CD4-positive, CD25-positive, alpha-beta regulatory T cell (primary cell): Measurements from ENCODE around the gene RAB11FIP2. TPM values are rescaled to one million over a fixed set of nuclear protein-coding genes. Genes with fewer than 3 reads are reported as not detected.
A peak's percentile ranks its signal among the peaks of the same experiment; 100 is the strongest.

ENCODE experiments used
- ATAC-seq, 2 donors: fragments of 150-1000 bp; cut with Tn5 transposase; one replicate each; pipeline ENCODE4 v1.10.0; 2021; ENCODE audit warnings: low read depth in 2 of 2, moderate number of reproducible peaks in 2 of 2, moderate library complexity in 1 of 2
- DNase-seq, 3 donors: peaks; one replicate each; pipeline versions ENCODE4 v3.0.0 to v3.0.0-alpha.2; 2012 to 2022; ENCODE audit warnings: mixed read lengths in 1 of 3
- H3K27ac ChIP-seq: one replicate; pipeline ENCODE4 v1.7.0; 2013; ENCODE audit warnings: mild to moderate bottlenecking, low read length; ENCODE audit not compliant: insufficient read depth, poor library complexity, severe bottlenecking
- H3K27me3 ChIP-seq: one replicate; pipeline ENCODE4 v1.7.0; 2013; ENCODE audit warnings: low read length; ENCODE audit not compliant: control insufficient read depth, insufficient read depth
- H3K36me3 ChIP-seq: one replicate; pipeline ENCODE4 v1.7.0; 2013; ENCODE audit warnings: mild to moderate bottlenecking, low read length, moderate library complexity; ENCODE audit not compliant: control insufficient read depth, insufficient read depth
- H3K4me1 ChIP-seq: 2 replicates; pipeline ENCODE4 v1.7.0; 2013; ENCODE audit warnings: mild to moderate bottlenecking, low read length; ENCODE audit not compliant: insufficient read depth, control insufficient read depth, poor library complexity, severe bottlenecking
- H3K4me3 ChIP-seq: one replicate; pipeline ENCODE4 v1.7.0; 2013; ENCODE audit warnings: low read depth, mild to moderate bottlenecking, low read length, moderate library complexity
- H3K9me3 ChIP-seq, 2 experiments: 1 replicate in 1 of 2; 2 replicates in 1 of 2; pipeline ENCODE4 v1.7.0; 2013; ENCODE audit warnings: low read length in 2 of 2, mild to moderate bottlenecking in 1 of 2, moderate library complexity in 1 of 2; ENCODE audit not compliant: control insufficient read depth in 2 of 2
- H3K27ac Mint-ChIP-seq, 3 donors: one replicate each; pipeline ENCODE4 v1.8.0; 2020 to 2022; ENCODE audit warnings: mild to moderate bottlenecking in 3 of 3, mixed read lengths in 3 of 3, moderate library complexity in 2 of 3
- H3K27me3 Mint-ChIP-seq: one replicate; pipeline ENCODE4 v1.8.0; 2022; ENCODE audit warnings: mild to moderate bottlenecking, mixed read lengths
- H3K36me3 Mint-ChIP-seq: one replicate; pipeline ENCODE4 v1.8.0; 2020; ENCODE audit warnings: mixed read lengths
- H3K4me1 Mint-ChIP-seq, 4 donors: one replicate each; pipeline ENCODE4 v1.8.0; 2020 to 2022; ENCODE audit warnings: mixed read lengths in 4 of 4, mild to moderate bottlenecking in 1 of 4
- H3K4me3 Mint-ChIP-seq, 4 donors: one replicate each; pipeline ENCODE4 v1.8.0; 2020 to 2022; ENCODE audit warnings: mild to moderate bottlenecking in 4 of 4, mixed read lengths in 4 of 4, moderate library complexity in 3 of 4
- H3K9me3 Mint-ChIP-seq, 7 donors: one replicate each; pipeline ENCODE4 v1.8.0; 2020 to 2022; ENCODE audit warnings: mixed read lengths in 7 of 7, mild to moderate bottlenecking in 3 of 7, moderate library complexity in 2 of 7
- polyA plus RNA-seq, 4 donors: library from polyadenylated mRNA; unstranded; fragments of 300-500 nt; fragmentation: Illumina TruSeq; gene quantifications; one replicate each; pipeline ENCODE4 v1.2.3, GENCODE V29; 2021
- total RNA-seq: library from RNA; stranded (reverse); gene quantifications from one replicate; pipeline ENCODE4 v1.2.3, GENCODE V29; 2022

RAB11FIP2 gene
- total and polyA plus RNA-seq, 5 donors from 2014 or later = 6.0 to 35.2 (median 7.1) TPM

DNA sequence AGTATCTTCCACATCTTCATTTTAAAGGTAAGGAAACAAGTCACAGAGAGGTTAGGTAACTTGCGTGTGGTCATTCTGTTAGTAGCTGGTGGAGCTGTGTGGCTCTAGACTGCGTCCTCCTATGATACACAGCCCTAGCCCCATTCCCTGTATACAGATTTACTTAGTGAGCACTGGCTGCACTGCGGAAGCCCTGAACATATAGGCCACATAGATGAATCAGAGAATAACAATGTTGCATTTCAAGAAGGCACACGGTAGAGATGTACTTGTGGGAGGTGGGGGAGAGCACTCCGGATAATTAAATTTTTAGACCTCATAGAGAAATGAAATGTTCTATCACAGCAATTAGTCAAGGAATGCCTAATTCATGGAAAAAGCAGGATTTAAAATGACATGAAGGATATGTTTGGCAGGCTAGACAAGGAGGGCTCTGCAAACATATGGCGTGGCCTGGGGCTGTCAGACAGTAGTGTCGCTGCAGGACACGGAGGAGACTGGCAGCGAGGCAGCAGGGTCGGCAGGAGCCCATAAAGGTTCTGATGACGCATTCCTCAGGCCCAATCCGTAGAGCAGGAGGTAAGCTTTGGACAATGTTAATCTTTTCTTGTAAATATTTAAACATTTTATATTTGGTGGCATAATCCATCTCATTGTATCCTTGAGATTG lies 29.5 kb downstream of the RAB11FIP2 start:
- Mint-ChIP-seq H3K27ac (peak overlapping the region in 2 of 3 donors; percentile 18 to 38), H3K36me3 (peaks cover 10% of the 10 kb centered on the region), H3K9me3 (no peaks in the 10 kb centered on the region), H3K4me1 (peaks cover 3 to 17% (median 7%) of the 10 kb centered on the region in 4 donors), H3K4me3 (no peak overlapping the region), H3K27me3 (no peaks in the 10 kb centered on the region)
- DNase-seq (no peak), ATAC-seq (no peak)
- Histone ChIP-seq H3K27me3 (no peaks in the 10 kb centered on the region), H3K27ac (no peak overlapping the region), H3K9me3 (no peaks in the 10 kb centered on the region), H3K4me1 (no peaks in the 10 kb centered on the region), H3K4me3 (no peak overlapping the region), H3K36me3 (peaks cover 13% of the 10 kb centered on the region)

- Mint-ChIP-seq H3K4me3 (no peak overlapping the region), H3K9me3 (no peaks in the 10 kb centered on the region)
These were observed 33.7 kb downstream of the RAB11FIP2 start for GRCh38 chr10:118012952-118013525.

GRCh38 chr10:118007773-118008172 lies 39.0 kb downstream of the RAB11FIP2 start:
- H3K9me3 ChIP-seq = no peaks in the 10 kb centered on the region
- H3K4me3 ChIP-seq = no peak overlapping the region
- Mint-ChIP-seq H3K4me1 (peaks cover 0 to 10% (median 4%) of the 10 kb centered on the region in 4 donors), H3K36me3 (peaks cover 28% of the 10 kb centered on the region), H3K9me3 (no peaks in the 10 kb centered on the region), H3K4me3 (no peak overlapping the region), H3K27me3 (no peaks in the 10 kb centered on the region), H3K27ac (no peak overlapping the region)
- H3K27me3 ChIP-seq = no peaks in the 10 kb centered on the region
- no peak overlapping the region for H3K27ac ChIP-seq
- DNase-seq = no peak
- ATAC-seq = no peak
- H3K4me1 ChIP-seq = no peaks in the 10 kb centered on the region
- H3K36me3 ChIP-seq = peaks cover 47% of the 10 kb centered on the region

More at GRCh38 chr10:118012952-118013525, 33.7 kb downstream of the RAB11FIP2 start:
- no peak for ATAC-seq
- Mint-ChIP-seq H3K27me3 (no peaks in the 10 kb centered on the region), H3K4me1 (peaks cover 3 to 17% (median 10%) of the 10 kb centered on the region in 4 donors), H3K36me3 (peaks cover 20% of the 10 kb centered on the region), H3K27ac (no peak overlapping the region)
- H3K4me1 ChIP-seq = no peaks in the 10 kb centered on the region
- H3K27me3 ChIP-seq = no peaks in the 10 kb centered on the region
- H3K36me3 ChIP-seq = peaks cover 20% of the 10 kb centered on the region
- no peaks in the 10 kb centered on the region for H3K9me3 ChIP-seq
- H3K4me3 ChIP-seq = no peak overlapping the region
- no peak overlapping the region for H3K27ac ChIP-seq
- DNase-seq = no peak

DNA sequence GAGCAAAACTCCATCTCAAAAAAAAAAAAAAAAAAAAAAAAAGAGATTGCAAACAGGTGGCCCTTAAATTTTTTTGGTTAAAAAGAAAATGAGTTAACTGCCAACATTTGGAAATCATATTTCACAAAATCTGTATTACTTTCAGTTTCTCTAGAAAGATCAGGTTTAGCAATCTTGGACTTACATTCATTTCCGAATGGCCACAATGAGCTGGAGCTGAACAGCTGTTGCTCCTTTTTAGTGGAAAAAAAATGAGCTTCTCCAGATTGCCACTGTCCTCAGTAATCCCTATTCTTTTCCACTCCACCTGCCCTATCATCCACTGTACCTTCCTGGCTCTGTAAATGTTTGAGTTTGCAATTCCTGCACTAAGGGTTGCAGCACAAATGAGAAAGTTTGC lies 43.6 kb downstream of the RAB11FIP2 start:
- peak overlapping the region in 1 of 3 donors; percentile 52 for H3K27ac Mint-ChIP-seq
- peaks cover 47% of the 10 kb centered on the region for H3K36me3 Mint-ChIP-seq
- H3K27me3 Mint-ChIP-seq = no peaks in the 10 kb centered on the region
- Histone ChIP-seq H3K9me3 (no peaks in the 10 kb centered on the region), H3K36me3 (peaks cover 38% of the 10 kb centered on the region), H3K4me3 (no peak overlapping the region), H3K27me3 (no peaks in the 10 kb centered on the region), H3K4me1 (no peaks in the 10 kb centered on the region), H3K27ac (no peak overlapping the region)
- no peak for ATAC-seq
- DNase-seq = no peak
- no peaks in the 10 kb centered on the region for H3K9me3 Mint-ChIP-seq
- H3K4me1 Mint-ChIP-seq = peaks cover 0 to 6% (median 2%) of the 10 kb centered on the region in 4 donors
- peak overlapping the region in 1 of 4 donors; percentile 82 for H3K4me3 Mint-ChIP-seq

DNA sequence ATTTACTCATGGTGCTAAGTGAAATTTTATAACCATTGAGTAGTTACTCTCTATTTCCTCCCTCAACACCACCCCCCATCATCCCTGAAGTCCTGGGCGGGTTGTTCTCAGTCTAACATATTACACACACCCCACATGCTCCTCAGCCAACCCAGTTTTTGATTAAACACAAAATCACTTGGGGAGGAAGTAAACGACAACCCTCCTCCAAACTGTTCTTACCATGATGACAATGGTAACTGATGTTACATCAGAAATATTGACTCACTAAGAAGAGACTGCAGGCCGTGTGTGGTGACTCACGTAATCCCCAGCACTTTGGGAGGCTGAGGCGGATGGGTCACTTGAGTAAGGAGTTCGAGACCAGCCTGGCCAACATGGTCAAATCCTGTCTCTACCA lies 44.2 kb downstream of the RAB11FIP2 start:
- Histone ChIP-seq H3K4me1 (no peaks in the 10 kb centered on the region), H3K36me3 (peaks cover 32% of the 10 kb centered on the region), H3K27ac (no peak overlapping the region), H3K4me3 (no peak overlapping the region), H3K9me3 (no peaks in the 10 kb centered on the region), H3K27me3 (no peaks in the 10 kb centered on the region)
- ATAC-seq (no peak), DNase-seq (no peak)
- no peaks in the 10 kb centered on the region for H3K9me3 Mint-ChIP-seq
- no peaks in the 10 kb centered on the region for H3K27me3 Mint-ChIP-seq
- peaks cover 42% of the 10 kb centered on the region for H3K36me3 Mint-ChIP-seq
- peaks cover 0 to 6% (median 2%) of the 10 kb centered on the region in 4 donors for H3K4me1 Mint-ChIP-seq
- H3K4me3 Mint-ChIP-seq = no peak overlapping the region
- no peak overlapping the region for H3K27ac Mint-ChIP-seq

DNA sequence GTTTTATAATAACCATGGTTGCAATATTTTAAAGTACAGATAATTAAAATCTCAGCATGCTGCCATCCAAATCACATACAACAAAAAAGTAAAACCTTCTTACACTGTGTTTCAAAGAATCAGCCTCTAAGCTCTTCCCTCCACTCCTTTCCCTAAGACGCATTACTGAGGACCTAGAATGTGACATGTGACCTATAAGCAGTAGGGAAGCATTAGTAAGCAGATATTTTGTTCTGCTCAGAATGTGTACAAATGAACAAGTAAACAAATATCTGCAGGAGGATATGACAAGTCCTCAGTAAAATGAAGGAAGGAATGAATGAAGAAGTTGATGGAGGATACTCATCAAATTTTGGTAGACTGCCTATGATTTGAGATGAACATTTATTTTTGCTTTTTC lies 49.1 kb downstream of the RAB11FIP2 start:
- Histone ChIP-seq H3K4me1 (no peaks in the 10 kb centered on the region), H3K36me3 (no peaks in the 10 kb centered on the region), H3K27me3 (no peaks in the 10 kb centered on the region), H3K27ac (no peak overlapping the region), H3K4me3 (no peak overlapping the region), H3K9me3 (no peaks in the 10 kb centered on the region)
- Mint-ChIP-seq H3K27ac (no peak overlapping the region), H3K9me3 (no peaks in the 10 kb centered on the region), H3K4me3 (no peak overlapping the region), H3K36me3 (peaks cover 37% of the 10 kb centered on the region), H3K4me1 (peaks cover 0 to 4% (median 1%) of the 10 kb centered on the region in 4 donors), H3K27me3 (no peaks in the 10 kb centered on the region)
- no peak for ATAC-seq
- DNase-seq = no peak

GRCh38 chr10:117996709-117997108 lies 50.0 kb downstream of the RAB11FIP2 start:
- Histone ChIP-seq H3K27me3 (no peaks in the 10 kb centered on the region), H3K9me3 (no peaks in the 10 kb centered on the region), H3K36me3 (no peaks in the 10 kb centered on the region), H3K27ac (no peak overlapping the region), H3K4me3 (no peak overlapping the region), H3K4me1 (no peaks in the 10 kb centered on the region)
- no peak overlapping the region for H3K4me3 Mint-ChIP-seq
- no peaks in the 10 kb centered on the region for H3K9me3 Mint-ChIP-seq
- H3K27me3 Mint-ChIP-seq = no peaks in the 10 kb centered on the region
- no peak overlapping the region for H3K27ac Mint-ChIP-seq
- H3K4me1 Mint-ChIP-seq = peaks cover 0 to 4% (median 1%) of the 10 kb centered on the region in 4 donors
- DNase-seq = no peak
- peaks cover 30% of the 10 kb centered on the region for H3K36me3 Mint-ChIP-seq
- no peak for ATAC-seq

- no peak overlapping the region for H3K27ac Mint-ChIP-seq
- no peak overlapping the region for H3K4me3 Mint-ChIP-seq
- peaks cover 19% of the 10 kb centered on the region for H3K36me3 Mint-ChIP-seq
- Histone ChIP-seq H3K4me1 (no peaks in the 10 kb centered on the region), H3K27me3 (no peaks in the 10 kb centered on the region), H3K27ac (no peak overlapping the region), H3K4me3 (no peak overlapping the region), H3K9me3 (no peaks in the 10 kb centered on the region), H3K36me3 (no peaks in the 10 kb centered on the region)
- H3K4me1 Mint-ChIP-seq = peaks cover 0 to 2% (median 0%) of the 10 kb centered on the region in 4 donors
- peaks cover 0 to 1% (median 0%) of the 10 kb centered on the region in 7 donors for H3K9me3 Mint-ChIP-seq
- H3K27me3 Mint-ChIP-seq = no peaks in the 10 kb centered on the region
- DNase-seq (no peak), ATAC-seq (no peak)
These were observed 52.0 kb downstream of the RAB11FIP2 start for GRCh38 chr10:117994771-117995170.
